IPS-18a (cell line): Measurements from ENCODE around the gene MVB12B.

Experiments used
- H3K27ac ChIP-seq: one replicate; pipeline ENCODE4 v1.5.1; 2013; ENCODE audit warnings: low read length
- H3K27me3 ChIP-seq: one replicate; pipeline ENCODE4 v1.6.1; 2013; ENCODE audit warnings: mild to moderate bottlenecking, low read length; ENCODE audit not compliant: control insufficient read depth, insufficient read depth
- H3K36me3 ChIP-seq: one replicate; pipeline ENCODE4 v1.6.1; 2013; ENCODE audit warnings: low read depth, low read length; ENCODE audit not compliant: control insufficient read depth
- H3K4me1 ChIP-seq: one replicate; pipeline ENCODE4 v1.6.1; 2013; ENCODE audit warnings: low read depth, low read length; ENCODE audit not compliant: control insufficient read depth
- H3K4me3 ChIP-seq: one replicate; pipeline ENCODE4 v1.5.1; 2013; ENCODE audit warnings: low read length
- H3K9ac ChIP-seq: one replicate; pipeline ENCODE4 v1.6.1; 2013; ENCODE audit warnings: mild to moderate bottlenecking, low read length, moderate library complexity
- H3K9me3 ChIP-seq: one replicate; pipeline ENCODE4 v1.6.1; 2013; ENCODE audit warnings: low read depth, low read length; ENCODE audit not compliant: control insufficient read depth

Gene MVB12B

DNA sequence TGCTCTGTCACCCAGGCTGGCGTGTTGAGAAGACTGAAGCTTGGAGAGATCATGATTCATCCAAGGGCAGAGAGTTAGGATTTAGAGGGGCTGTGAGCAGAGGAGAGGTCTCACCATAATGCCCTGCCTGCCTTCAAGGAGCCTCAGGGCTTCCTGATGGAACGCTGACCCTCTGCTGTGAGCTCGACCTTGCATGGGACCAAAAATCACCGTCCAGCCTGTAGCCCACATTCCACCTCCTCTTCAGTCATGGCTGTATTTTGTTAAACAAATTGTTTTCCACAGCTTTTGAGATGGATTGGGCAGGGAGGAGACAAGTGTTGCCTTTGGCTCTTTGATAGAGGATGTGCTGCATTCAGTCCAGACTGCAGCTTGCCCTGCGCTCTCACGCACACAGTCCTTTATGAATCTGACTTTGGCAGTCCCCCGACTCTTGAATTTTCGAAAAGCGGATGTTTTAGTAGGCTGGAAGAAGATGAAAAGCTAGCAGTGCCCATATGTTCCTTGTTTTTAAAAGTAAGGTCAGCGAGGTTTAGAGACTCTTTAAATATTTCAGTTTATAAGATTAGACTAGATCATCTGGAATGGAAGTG, 79.5 kb downstream of the MVB12B start:
- Histone ChIP-seq H3K4me1 (peaks cover 20% of the 10 kb centered on the region), H3K27ac (no peak overlapping the region), H3K4me3 (no peak overlapping the region), H3K9me3 (no peaks in the 10 kb centered on the region), H3K9ac (no peak overlapping the region), H3K27me3 (no peaks in the 10 kb centered on the region), H3K36me3 (no peaks in the 10 kb centered on the region)

DNA sequence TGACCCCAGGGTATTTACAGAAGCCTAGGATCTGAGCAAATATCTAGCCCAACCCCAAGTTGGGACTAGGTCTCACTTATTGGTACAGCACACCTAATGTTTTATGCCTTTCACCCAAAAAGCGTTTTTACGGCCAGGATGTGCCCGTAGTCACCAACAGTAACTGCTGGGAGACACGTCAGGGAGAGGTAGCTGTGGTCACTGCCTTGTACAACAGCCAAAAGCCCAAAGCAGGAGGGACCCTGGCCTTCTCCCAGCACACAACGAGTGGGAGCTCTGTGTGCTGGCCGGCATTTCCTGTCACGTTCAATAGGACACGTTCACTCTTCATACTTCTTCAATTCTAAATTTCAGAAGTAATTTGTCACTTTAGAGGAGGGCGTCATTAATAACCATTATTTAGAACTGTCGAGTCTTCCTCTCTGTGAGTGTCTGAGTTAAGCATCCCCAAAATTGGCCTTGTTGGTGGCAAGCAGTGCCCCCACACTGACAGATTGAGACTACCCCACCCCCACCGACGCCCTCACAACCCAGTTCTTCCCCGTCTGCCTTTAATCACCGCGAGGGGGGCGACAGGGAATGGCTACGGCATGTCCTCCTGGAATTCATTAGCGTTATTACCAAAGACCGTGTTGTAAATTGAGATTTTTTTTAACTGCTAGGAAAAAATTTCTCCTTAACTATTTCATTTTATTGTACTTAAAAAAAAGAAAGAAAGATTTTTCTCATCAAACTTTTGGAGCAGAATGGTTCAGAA, 80.7 kb downstream of the MVB12B start:
- Histone ChIP-seq H3K4me3 (no peak overlapping the region), H3K27me3 (no peaks in the 10 kb centered on the region), H3K27ac (no peak overlapping the region), H3K9ac (no peak overlapping the region), H3K4me1 (peaks cover 20% of the 10 kb centered on the region), H3K9me3 (no peaks in the 10 kb centered on the region), H3K36me3 (no peaks in the 10 kb centered on the region)

DNA sequence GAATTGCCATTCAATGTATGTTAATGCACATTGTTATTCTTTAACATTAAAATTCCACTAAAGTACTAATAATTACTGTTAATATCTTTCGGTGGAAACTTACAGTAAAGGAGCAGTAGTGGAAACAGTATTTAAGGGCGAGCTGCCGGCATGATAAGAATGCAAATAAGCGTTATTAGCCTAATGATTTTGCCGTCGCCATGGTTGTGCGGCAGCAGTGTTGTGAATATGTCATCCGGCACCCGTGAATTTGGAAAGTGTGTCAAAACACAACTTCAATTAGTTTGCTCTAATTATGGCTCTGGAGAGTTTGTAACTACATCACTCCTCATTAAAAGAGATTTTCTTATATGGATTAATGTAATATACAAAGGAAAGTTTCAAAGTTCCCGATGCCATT, 81.4 kb downstream of the MVB12B start:
- H3K9me3 ChIP-seq, result no peaks in the 10 kb centered on the region
- no peak overlapping the region for H3K4me3 ChIP-seq
- no peak overlapping the region for H3K27ac ChIP-seq
- H3K36me3 ChIP-seq, result no peaks in the 10 kb centered on the region
- H3K4me1 ChIP-seq, result peaks cover 20% of the 10 kb centered on the region
- H3K27me3 ChIP-seq, result no peaks in the 10 kb centered on the region
- H3K9ac ChIP-seq, result no peak overlapping the region

DNA sequence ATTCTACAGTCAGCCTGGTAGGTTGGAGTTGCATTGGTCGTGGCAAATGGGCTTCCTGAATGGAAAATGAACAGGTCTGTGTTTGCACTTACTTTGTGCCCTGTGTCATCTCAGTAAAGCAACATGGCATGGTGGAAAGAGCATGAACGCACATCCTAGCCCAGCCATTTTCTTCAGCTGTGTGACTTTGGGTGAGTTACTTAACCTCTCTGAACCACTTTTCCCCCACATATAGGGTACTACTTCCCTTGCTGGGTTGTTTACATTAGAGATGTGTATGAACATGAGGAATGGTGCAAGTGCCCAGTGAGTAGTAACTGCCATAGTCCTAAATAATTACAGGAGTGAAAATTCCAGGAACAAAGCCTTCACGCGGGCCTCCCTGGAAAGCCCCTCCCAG, 83.6 kb downstream of the MVB12B start:
- Histone ChIP-seq H3K27ac (no peak overlapping the region), H3K36me3 (no peaks in the 10 kb centered on the region), H3K27me3 (no peaks in the 10 kb centered on the region), H3K4me3 (no peak overlapping the region), H3K9ac (no peak overlapping the region), H3K9me3 (no peaks in the 10 kb centered on the region), H3K4me1 (peaks cover 20% of the 10 kb centered on the region)

DNA sequence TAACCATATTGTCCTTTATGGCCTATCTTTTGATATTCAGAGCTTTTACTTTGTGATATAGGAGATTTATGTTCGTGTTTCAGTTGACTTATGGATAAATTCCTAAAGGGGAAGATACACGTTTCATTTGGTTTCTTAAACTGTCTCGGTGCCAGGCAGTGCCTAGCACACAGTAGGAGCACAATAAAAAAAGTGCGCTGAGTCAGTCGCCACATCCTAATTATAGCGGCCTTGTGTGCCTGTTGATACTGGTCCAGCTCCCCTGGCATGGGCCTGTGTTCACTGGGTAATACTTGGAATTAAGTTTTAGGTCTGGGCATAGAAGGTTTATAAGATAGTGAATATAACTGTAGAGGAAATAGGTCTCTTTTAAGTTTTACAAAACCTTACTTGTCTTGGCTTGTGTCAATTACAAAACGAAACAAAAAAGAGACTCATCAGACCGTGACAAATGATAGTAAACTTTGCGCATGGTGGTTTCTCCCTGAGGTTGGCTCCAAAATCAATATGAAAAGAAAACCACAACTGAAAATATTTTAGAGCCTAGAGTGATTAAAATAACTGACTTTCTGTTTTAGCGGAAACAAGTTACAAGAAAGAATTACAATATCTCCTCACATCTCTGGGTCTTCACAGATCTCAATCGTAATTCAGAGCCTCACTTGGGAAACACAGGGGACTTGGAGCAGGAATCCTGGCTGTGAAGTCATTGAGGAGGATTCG, 84.8 kb downstream of the MVB12B start:
- H3K4me3 ChIP-seq, result no peak overlapping the region
- no peaks in the 10 kb centered on the region for H3K27me3 ChIP-seq
- H3K9ac ChIP-seq, result no peak overlapping the region
- peaks cover 16% of the 10 kb centered on the region for H3K4me1 ChIP-seq
- no peaks in the 10 kb centered on the region for H3K36me3 ChIP-seq
- H3K9me3 ChIP-seq, result no peaks in the 10 kb centered on the region
- H3K27ac ChIP-seq, result no peak overlapping the region

DNA sequence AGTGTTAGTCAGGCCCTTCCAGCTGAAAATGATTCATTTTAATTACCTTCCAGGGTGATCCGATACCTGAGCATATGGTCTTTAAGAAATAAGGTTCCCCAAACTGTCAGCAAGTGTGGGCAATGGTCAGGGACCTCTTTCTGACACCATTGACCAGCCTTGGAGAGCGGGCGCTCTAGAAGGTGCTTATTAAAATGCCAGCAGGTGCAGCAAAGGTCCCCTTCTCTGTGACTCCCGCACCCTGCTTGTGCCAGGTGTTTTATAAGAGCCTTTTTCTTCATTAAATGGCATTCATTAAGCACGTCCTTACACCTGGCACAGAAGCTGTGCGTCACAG, 85.3 kb downstream of the MVB12B start:
- Histone ChIP-seq H3K9ac (no peak overlapping the region), H3K9me3 (no peaks in the 10 kb centered on the region)

DNA sequence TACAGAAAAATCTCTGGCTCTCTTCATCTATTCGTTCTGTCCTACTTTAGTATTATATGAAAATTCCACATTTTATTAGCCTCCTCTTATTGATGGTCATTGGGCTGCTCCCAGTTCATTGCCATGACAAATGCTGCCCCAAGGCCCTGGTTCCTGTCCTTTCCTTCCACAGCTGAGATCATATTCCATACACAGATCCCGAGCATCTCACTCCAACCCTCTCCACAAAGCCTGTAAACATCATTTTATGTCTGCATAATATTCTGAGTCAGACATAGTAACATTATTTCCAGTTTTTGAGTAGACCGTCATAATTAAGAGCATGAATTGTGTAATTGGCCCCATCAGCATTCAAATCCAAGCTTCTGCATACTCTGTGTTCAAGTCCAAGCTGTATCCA, 86.3 kb downstream of the MVB12B start:
- Histone ChIP-seq H3K4me1 (peaks cover 9% of the 10 kb centered on the region), H3K36me3 (no peaks in the 10 kb centered on the region), H3K27ac (no peak overlapping the region), H3K27me3 (no peaks in the 10 kb centered on the region), H3K4me3 (no peak overlapping the region), H3K9ac (no peak overlapping the region), H3K9me3 (no peaks in the 10 kb centered on the region)

More for the DNA sequence above, 85.3 kb downstream of the MVB12B start:
- Histone ChIP-seq H3K27me3 (no peaks in the 10 kb centered on the region), H3K36me3 (no peaks in the 10 kb centered on the region), H3K4me3 (no peak overlapping the region), H3K4me1 (peaks cover 16% of the 10 kb centered on the region), H3K27ac (no peak overlapping the region)

DNA sequence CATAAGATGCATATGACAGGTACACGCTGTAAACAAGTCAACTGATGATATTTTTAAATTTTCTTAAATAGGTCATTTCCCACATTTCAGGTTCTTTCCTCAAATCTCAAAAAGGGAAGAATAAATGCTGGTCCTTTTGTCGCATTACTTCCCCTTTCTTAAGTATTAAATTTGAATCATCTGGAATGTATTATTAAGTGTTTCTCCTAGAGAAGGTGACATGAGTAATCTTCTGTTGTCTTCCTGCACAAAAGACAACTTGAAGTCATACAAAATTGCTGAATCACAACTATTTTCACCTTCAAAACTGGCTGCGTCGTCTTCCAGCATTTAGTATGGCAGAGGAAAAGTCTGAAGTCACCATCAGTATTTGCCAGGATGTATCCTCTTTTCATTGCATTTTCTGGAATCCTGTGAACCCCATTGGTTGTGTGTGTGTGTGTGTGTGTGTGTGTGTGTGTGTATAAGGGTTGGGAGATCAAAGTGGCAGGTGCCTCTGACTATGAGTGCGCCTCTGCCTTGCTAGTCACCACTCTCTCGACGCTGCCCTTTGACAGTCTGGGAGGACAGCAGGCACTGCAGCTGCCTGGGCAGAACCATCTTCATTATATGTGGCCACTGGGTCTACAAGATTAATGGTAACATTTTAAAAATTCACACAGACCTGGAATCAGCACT, 86.9 kb downstream of the MVB12B start:
- no peaks in the 10 kb centered on the region for H3K36me3 ChIP-seq
- H3K4me1 ChIP-seq, result peaks cover 3% of the 10 kb centered on the region
- no peaks in the 10 kb centered on the region for H3K9me3 ChIP-seq
- no peak overlapping the region for H3K4me3 ChIP-seq
- H3K27ac ChIP-seq, result no peak overlapping the region
- H3K9ac ChIP-seq, result no peak overlapping the region
- no peaks in the 10 kb centered on the region for H3K27me3 ChIP-seq

DNA sequence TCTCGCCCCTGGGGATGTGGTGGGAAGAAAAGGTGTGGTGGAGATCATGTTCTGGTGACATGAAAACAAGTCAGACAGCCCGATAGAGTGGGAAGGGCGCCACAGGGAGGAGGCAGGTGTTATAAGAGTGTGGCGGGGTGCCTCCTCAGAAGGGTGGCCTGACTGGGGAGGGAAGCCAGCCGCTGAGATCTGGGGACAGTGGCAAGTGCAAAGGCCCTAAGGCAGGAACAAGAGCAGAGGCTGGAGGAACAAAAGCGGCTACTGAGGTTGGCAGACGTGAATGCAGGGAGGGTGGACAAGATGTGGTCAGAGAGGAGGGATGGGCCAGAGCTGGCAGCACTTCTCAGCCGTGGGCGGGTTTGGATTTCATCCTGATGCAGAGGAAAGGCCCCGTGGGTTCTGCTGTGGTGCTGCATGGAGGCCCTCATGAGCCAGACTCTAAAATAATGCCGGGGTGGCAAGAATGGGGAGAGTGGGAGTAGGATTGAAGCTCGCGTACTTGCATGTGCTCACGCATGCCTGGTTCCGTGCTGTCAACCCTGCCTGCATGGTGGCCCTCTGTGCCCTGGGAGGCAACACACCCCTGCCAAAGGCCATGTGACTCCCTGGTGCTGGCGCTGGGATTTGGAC, 89.2 kb downstream of the MVB12B start:
- peaks cover 2% of the 10 kb centered on the region for H3K4me1 ChIP-seq
- H3K36me3 ChIP-seq, result no peaks in the 10 kb centered on the region
- no peak overlapping the region for H3K9ac ChIP-seq
- no peaks in the 10 kb centered on the region for H3K9me3 ChIP-seq
- no peaks in the 10 kb centered on the region for H3K27me3 ChIP-seq
- H3K4me3 ChIP-seq, result no peak overlapping the region
- no peak overlapping the region for H3K27ac ChIP-seq

DNA sequence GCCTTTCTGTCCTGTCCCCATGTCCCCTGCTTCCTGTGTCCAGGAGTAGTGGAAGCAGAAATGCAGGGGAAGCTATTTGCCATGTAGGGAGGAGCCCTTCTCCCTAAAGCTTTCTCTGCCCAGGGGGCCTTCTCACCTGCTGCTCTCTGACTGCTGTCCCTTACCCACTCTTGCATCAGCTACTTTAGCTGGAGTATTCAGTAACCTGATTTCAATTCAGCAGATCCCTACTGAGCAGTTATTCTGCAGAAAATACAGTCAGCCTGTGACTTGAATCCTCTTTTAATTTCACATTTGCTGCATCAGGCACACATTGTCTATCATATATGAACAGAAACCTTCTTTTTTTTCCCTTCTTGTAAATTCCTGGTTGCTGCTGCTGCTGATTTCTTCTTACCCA, 90.4 kb downstream of the MVB12B start:
- H3K4me3 ChIP-seq, result no peak overlapping the region
- H3K9me3 ChIP-seq, result no peaks in the 10 kb centered on the region
- H3K36me3 ChIP-seq, result no peaks in the 10 kb centered on the region
- no peak overlapping the region for H3K27ac ChIP-seq
- no peak overlapping the region for H3K9ac ChIP-seq
- no peaks in the 10 kb centered on the region for H3K27me3 ChIP-seq
- H3K4me1 ChIP-seq, result peaks cover 13% of the 10 kb centered on the region

GRCh38 chr9:126417684-126418083, 91.1 kb downstream of the MVB12B start:
- no peak overlapping the region for H3K27ac ChIP-seq
- no peak overlapping the region for H3K9ac ChIP-seq
- no peaks in the 10 kb centered on the region for H3K27me3 ChIP-seq
- H3K9me3 ChIP-seq, result no peaks in the 10 kb centered on the region
- H3K4me1 ChIP-seq, result peaks cover 20% of the 10 kb centered on the region
- no peaks in the 10 kb centered on the region for H3K36me3 ChIP-seq
- no peak overlapping the region for H3K4me3 ChIP-seq
